ENCODE measurements around the gene CCDC3.

DNA sequence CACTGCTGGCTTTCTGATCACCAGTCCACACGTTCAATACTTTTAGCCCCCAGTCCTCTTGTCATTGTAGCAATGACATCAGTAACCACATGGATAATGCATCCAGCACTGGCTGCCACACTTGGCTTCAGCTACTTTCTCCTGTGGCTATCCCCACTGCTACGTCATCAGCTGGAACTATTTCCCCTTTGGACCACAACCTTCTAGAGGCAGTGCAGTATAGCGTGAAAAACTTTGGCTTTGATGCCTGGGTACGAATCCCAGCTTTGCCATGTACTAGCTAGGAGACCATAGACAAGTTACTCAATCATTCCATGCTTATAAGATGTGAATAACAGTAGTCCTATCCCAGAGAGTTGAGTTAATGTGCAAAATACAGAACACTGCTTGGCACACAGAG lies 63.2 kb downstream of the CCDC3 start:
- TF ChIP-seq GABPA (IDR thresholded peaks at IDR 0.05; ENCODE audit: borderline replicate concordance, insufficient read depth, low read length): no peak
- no peak for TF ChIP-seq EP300 (IDR thresholded peaks at IDR 0.05; ENCODE audit: borderline replicate concordance in 1 of 2, low read depth in 2 of 2, low read length in 2 of 2)
- TF ChIP-seq POLR2A (IDR thresholded peaks at IDR 0.05; ENCODE audit: control extremely low read depth in 1 of 2, low read depth in 2 of 2, low read length in 2 of 2): no peak

Measured in H1 (cell line).